ENCODE measurements around the gene OLA1.
A peak's percentile ranks its signal among the peaks of the same experiment; 100 is the strongest.

GRCh38 chr2:174025271-174026121 lies 222.8 kb downstream of the OLA1 start:
- TF ChIP-seq CTCF (IDR thresholded peaks at IDR 0.05 in 4 of 5, conservative IDR thresholded peaks at IDR 0.05 in 1 of 5): no peak
- TF ChIP-seq POLR2A (IDR thresholded peaks at IDR 0.05): peak in 1 of 2 donors; percentile 56
